Fibroblast of the aortic adventitia (primary cell): Measurements from ENCODE around the gene ZDHHC12. TPM values are rescaled to one million over a fixed set of nuclear protein-coding genes. Genes with fewer than 3 reads are reported as not detected.

ENCODE experiments used
- small RNA-seq: library from RNA; depleted of rRNA; stranded (forward); fragments of <200 nt; gene quantifications from one replicate; pipeline ENCODE3, GENCODE V24; 2012
- total RNA-seq: library from RNA; depleted of rRNA; stranded (reverse); fragments of >200 nt; gene quantifications from 2 replicates; pipeline ENCODE4 v1.2.3, GENCODE V29; 2012; ENCODE audit warnings: low replicate concordance

The ZDHHC12 gene
- total RNA-seq, 1 donor, result 18.9 TPM

Small RNA genes lying within 50 kb of the gene (small RNA-seq; reads per million reads assigned to genes)
- not detected for gene RF00017
- not detected for gene RN7SL560P

Other genes with a start within 250 kb of the ZDHHC12 start
- 15.9 and 42.6 TPM in 2 replicates for gene GLE1, start 219.4 kb downstream of the ZDHHC12 start, total RNA-seq
- gene SPTAN1, start 171.5 kb downstream of the ZDHHC12 start, total RNA-seq, result 287 and 673 TPM in 2 replicates
- gene DYNC2I2, start 67.3 kb downstream of the ZDHHC12 start, total RNA-seq, result 42.8 and 65.7 TPM in 2 replicates
- 313 and 1,883 TPM in 2 replicates for gene SET, start 34.9 kb downstream of the ZDHHC12 start, total RNA-seq
- gene PKN3, start 21.6 kb downstream of the ZDHHC12 start, total RNA-seq, result 1.2 and 3.6 TPM in 2 replicates
- 24.3 and 76.3 TPM in 2 replicates for gene ZER1, start 47.8 kb upstream of the ZDHHC12 start, total RNA-seq
- gene TBC1D13, start 63.1 kb upstream of the ZDHHC12 start, total RNA-seq, result 21.0 and 24.2 TPM in 2 replicates
- 11.1 and 14.3 TPM in 2 replicates for gene ENDOG, start 94.4 kb upstream of the ZDHHC12 start, total RNA-seq
- 14.9 and 15.0 TPM in 2 replicates for gene SPOUT1, start 105.7 kb upstream of the ZDHHC12 start, total RNA-seq
- gene KYAT1, start 157.8 kb upstream of the ZDHHC12 start, total RNA-seq, result 5.3 and 6.8 TPM in 2 replicates
- 19.6 and 50.6 TPM in 2 replicates for gene LRRC8A, start 158.0 kb upstream of the ZDHHC12 start, total RNA-seq
- 8.5 and 13.1 TPM in 2 replicates for gene PHYHD1, start 196.9 kb upstream of the ZDHHC12 start, total RNA-seq
- gene DOLK, start 223.5 kb upstream of the ZDHHC12 start, total RNA-seq, result 17.6 and 27.4 TPM in 2 replicates
- gene NUP188, start 223.6 kb upstream of the ZDHHC12 start, total RNA-seq, result 37.0 and 69.1 TPM in 2 replicates